ENCODE measurements around the gene KAZN.

GRCh38 chr1:14969006-14969405 is 370.5 kb downstream of the KAZN start:
- TF ChIP-seq POLR2AphosphoS5 (IDR thresholded peaks at IDR 0.05): no peak
- no peak for TF ChIP-seq CTCF (IDR thresholded peaks at IDR 0.05)
